NCI-H82 (cell line): ENCODE measurements around the gene TNP1.

Experiments used
- DNase-seq: peaks from one replicate; lab custom pipeline; 2025; lab: John Stamatoyannopoulos, UW

The TNP1 gene, protein sequence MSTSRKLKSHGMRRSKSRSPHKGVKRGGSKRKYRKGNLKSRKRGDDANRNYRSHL

GRCh38 chr2:216859944-216860343 is at the start of gene TNP1:
Gene TNP1 (minus strand): TSS chr2:216860064. CDS start chr2:216860034, 30 bp downstream.
- no peak for DNase-seq

GRCh38 chr2:216908300-216908699 is 48.4 kb upstream of the TNP1 start:
- no peak for DNase-seq

DNA sequence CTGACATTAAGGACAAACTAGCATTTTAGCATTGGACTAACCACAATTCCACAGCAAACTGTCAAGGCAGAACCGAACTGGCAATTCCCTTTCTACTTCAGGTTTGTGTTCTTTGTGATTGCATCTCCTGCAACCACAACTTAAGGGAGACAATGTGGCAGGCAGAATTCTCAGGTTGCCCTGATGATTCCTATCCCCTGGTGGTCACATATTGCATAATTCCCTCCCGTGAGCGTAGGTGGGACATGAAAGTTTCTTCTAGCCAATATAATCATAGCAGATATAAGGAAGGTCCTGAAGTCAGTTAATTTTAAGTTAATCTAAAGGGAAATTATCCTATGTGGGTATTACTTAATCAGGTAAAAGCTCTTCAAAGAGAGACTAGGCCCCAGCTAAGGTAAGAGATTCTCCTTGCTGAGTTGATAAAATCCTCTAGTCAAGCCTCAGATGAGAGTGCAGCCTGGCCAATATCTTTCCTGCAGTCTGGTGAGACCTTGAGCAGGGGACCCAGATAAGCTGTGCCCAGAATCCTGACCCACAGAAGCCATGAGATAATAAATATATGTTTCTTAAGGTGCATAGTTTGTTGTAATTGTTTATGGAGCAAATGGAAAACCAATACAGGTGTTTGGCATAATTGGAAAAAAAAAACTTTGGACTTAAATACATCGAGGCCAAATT is 45.9 kb upstream of the TNP1 start:
- DNase-seq, result no peak

DNA sequence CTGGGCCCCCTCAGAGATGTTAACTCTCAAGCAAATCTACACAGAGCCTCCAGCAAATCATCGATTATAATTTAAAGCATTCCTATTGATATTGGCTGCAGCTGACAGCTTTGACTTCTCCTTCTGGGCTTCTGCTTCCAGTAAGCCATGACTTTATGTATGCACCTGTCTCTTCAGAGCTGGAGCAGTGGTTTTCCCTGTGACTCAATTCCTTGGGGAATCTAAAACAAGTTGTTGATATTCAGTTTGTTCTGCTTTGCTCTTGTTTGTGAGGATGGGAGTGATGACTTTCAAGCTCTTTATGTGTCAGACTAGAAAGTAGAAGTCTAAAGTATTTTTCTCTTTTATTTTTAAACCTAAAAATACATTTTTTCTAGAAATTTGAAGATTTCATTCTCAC is 45.1 kb upstream of the TNP1 start:
- DNase-seq, result no peak

- DNase-seq, result no peak
These were observed 44.7 kb upstream of the TNP1 start for GRCh38 chr2:216904554-216904953.

- no peak for DNase-seq
These were observed 43.6 kb upstream of the TNP1 start for GRCh38 chr2:216903470-216903869.

- no peak for DNase-seq
These were observed 41.4 kb upstream of the TNP1 start for GRCh38 chr2:216901273-216901672.

DNA sequence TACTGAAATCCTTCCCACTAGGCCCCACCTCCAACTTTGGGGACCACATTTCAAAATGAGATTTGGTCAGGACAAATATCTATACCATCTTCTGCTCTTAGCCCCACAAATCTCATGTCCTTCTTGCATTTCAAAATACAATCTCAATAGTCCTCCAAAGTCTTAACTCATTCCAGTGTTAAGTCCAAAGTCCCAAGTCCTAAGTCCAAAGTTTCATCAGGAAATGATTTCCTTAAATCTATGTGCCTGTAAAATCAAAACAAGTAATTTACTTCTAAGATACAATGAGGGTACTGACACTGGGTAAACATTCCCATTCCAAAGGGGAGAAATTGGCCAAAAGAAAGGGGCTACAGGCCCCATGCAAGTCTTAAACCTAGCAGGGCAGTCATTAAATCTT is 40.5 kb upstream of the TNP1 start:
- DNase-seq, result no peak

GRCh38 chr2:216897561-216898203 is 37.8 kb upstream of the TNP1 start:
- DNase-seq, result no peak

DNA sequence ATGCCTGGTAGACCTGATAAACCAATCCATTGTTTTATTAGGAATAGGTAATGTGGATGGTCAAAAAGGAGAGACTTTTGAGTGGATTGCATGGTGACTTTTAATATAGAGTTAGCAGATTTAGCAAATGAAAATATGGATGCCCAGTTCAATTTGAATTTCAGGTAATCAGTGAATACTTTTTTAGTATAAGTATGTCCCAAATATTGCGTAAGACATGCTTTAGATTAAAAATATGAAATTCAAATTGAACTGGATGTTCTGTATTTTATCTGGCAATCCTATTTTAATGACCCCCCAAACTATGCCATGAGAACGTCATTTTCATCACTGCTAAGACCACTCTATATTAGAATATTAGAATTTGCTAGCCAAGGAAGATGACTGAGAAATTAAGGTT is 30.3 kb upstream of the TNP1 start:
- DNase-seq, result no peak

DNA sequence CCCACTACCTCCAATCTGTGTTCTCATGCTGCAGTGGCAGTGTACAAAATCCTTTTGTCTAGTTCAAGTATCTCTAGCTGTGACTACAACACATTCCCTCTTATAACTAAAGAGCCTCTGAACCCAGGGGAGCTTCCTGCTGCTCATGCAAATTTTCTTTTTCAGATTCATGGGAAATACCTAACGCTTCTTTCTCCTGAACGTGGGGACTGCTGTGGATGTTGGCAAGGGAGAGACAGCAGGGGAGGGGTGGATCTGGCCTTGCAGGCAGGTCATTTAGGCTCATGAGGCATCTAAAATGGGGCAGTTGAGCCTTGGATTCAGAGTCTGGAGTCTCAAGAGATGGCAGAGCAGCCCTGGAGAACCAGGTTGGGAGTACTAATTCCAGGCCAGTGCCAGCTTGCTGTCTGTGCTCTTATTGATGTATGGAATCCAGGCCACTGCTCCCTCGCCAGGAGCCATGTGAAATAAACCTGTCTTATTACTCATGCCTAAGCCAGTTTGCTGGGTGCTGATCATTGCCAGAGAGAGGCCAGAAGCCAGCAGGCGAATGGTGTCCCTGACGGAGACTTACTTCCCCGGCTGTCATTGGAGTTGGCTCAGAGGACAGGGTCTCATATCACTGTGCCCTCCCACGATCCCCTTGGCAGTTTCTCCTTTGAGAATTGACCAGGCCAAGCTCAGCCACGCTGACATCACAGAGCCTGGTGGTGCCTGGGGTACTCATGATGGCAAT is 29.2 kb upstream of the TNP1 start:
- no peak for DNase-seq

DNA sequence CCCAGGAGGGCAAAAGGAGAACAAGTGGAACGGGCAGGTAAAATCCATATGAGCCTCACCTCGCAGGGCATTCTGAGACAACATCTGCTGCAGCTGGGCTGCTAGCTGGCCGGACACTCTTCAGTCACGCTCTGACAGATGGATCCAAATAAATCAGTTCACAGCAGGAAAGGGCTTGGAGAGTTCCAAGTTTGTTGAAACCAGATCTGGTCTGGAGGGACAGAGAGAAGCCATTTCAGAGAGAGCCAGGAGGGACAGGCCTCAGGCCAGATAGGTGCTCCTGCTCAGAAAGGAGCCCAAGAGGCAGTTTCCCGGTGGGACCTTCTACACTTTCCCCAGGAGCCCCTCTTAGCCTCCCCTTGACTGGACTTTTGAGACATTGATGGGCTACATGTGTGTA is 28.2 kb upstream of the TNP1 start:
- DNase-seq, result no peak

GRCh38 chr2:216887138-216887537 is 27.3 kb upstream of the TNP1 start:
- DNase-seq, result no peak

GRCh38 chr2:216885117-216885553 is 25.3 kb upstream of the TNP1 start:
- no peak for DNase-seq

DNA sequence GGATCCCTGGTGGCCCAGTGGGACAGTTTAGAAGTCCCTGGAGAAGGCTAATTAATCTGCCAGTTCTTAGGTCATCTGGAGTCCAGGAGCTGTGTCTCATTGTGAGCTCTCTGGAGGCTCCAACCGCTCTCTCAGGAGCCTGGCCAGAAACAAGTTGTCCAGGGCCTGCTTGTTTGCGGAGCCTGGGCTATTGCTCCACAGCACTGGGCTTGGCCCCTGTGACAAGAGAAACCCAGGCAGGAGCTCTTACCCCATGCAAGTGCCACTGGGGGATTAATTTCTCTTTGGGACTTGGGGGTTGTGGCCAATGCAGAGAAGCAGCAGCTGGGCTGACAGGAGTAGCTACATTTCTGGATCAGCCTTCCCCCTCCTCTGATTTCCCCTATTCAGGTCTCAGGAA is 24.5 kb upstream of the TNP1 start:
- DNase-seq, result no peak

DNA sequence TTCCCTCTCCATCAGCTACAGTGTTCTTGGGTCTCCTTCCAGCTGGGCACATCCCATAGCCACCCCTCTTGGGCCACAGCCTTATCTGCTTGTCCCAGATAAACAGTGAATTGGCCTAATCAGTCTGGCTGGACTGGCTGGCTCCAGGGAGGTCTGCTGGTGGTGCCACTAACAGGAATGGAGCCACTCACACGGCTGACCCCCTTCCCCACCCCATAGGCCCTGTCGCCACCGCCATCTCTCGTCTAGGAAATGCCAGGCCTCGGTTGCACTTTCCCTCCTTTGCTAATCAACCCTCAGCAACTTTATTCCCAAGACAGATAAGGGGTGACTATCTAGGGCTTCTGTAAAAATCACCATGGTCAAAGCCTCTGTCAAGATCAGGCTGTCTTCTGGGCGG is 23.0 kb upstream of the TNP1 start:
- no peak for DNase-seq

- DNase-seq, result no peak
These were observed 21.5 kb upstream of the TNP1 start for GRCh38 chr2:216881411-216881810.

DNA sequence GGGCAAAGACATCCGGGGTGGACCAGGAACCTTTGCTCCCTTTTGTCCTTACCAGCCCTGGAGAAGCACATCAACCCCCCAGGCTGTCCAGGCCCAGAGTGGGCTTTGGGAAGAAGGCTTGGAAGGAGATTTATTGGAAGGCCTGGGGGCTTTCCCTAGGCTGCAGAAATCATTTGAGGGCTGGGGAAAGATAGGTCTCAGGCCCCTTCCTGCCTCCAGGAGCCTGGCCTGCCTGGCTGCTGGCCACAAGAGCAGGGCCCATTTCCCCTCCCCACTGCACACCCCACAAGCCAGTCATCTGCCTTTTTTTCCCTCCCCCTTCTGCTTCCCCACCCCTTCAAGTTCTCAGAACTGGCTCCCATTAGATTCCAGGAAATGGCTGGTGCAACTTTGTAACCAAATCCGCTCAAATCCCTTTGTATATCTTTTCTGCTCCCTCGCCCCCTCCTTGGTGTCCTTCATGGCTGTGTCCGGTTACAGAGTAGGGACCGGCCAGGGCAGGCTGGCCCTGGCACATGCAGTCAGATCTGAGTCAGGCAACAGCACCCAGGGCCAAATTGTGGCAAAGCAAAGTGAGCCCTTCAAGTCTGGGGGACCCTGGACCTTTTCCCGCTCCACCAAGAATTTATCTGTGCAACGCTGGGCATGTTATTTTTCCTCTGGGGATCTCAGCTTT is 20.8 kb upstream of the TNP1 start:
- DNase-seq, result no peak

GRCh38 chr2:216879727-216880508 is 20.1 kb upstream of the TNP1 start:
- DNase-seq, result no peak

GRCh38 chr2:216878072-216878471 is 18.2 kb upstream of the TNP1 start:
- no peak for DNase-seq

GRCh38 chr2:216877085-216877484 is 17.2 kb upstream of the TNP1 start:
- DNase-seq, result no peak

DNA sequence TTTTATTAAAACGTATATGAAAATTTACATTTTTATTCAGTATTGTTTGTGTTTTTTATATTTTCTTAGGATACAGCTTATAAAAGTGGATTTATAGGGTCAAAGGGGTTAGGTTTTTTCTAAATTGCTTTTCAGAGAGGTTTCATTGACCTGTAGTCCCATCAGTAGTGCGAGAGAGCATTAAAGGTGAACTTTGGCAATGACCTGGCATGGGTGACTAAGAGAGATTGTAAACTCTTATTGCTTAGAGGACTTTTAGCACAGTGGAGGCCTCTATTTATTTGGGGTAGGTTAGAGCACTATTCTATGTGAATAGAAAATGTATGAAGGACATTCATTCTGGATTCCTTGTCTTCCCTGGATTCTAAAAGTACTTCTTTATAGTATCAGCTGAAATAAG is 16.0 kb upstream of the TNP1 start:
- no peak for DNase-seq
